Retinal pigment epithelial cell (primary cell): Measurements from ENCODE around the gene TMEM63A.
"Not testable (repeated sequence)": the region's sequence is repeated elsewhere in the genome, so short reads cannot be mapped to it uniquely, and the experiment has no call there.

Experiments used
- DNase-seq: peaks from one replicate; pipeline ENCODE4 v3.0.0-alpha.2; 2010; ENCODE audit warnings: low read depth
- H3K4me3 ChIP-seq: 2 replicates; pipeline ENCODE4 v1.5.1; 2011; ENCODE audit warnings: mild to moderate bottlenecking, low read length, control low read depth, moderate library complexity
- TF ChIP-seq, protein P1 (sequence below): conservative IDR thresholded peaks from 2 replicates; pipeline ENCODE4 v1.5.1; 2011; ENCODE audit warnings: low read depth, low read length, control low read depth, inconsistent platforms

Gene TMEM63A

GRCh38 chr1:225888898-225889601 lies 6.9 kb upstream of the TMEM63A start, which contains the start of gene LEFTY1:
Gene LEFTY1 (minus strand): TSS chr1:225889146. CDS start chr1:225889066, 80 bp downstream.
- TF ChIP-seq, protein P1, sequence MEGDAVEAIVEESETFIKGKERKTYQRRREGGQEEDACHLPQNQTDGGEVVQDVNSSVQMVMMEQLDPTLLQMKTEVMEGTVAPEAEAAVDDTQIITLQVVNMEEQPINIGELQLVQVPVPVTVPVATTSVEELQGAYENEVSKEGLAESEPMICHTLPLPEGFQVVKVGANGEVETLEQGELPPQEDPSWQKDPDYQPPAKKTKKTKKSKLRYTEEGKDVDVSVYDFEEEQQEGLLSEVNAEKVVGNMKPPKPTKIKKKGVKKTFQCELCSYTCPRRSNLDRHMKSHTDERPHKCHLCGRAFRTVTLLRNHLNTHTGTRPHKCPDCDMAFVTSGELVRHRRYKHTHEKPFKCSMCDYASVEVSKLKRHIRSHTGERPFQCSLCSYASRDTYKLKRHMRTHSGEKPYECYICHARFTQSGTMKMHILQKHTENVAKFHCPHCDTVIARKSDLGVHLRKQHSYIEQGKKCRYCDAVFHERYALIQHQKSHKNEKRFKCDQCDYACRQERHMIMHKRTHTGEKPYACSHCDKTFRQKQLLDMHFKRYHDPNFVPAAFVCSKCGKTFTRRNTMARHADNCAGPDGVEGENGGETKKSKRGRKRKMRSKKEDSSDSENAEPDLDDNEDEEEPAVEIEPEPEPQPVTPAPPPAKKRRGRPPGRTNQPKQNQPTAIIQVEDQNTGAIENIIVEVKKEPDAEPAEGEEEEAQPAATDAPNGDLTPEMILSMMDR = no peak
- no peak within 1 kb of the TSS for H3K4me3 ChIP-seq
- no peak for DNase-seq

GRCh38 chr1:225888289-225888897 lies 6.2 kb upstream of the TMEM63A start:
- DNase-seq = no peak
- no peak overlapping the region for H3K4me3 ChIP-seq
- TF ChIP-seq, protein P1 = no peak

DNA sequence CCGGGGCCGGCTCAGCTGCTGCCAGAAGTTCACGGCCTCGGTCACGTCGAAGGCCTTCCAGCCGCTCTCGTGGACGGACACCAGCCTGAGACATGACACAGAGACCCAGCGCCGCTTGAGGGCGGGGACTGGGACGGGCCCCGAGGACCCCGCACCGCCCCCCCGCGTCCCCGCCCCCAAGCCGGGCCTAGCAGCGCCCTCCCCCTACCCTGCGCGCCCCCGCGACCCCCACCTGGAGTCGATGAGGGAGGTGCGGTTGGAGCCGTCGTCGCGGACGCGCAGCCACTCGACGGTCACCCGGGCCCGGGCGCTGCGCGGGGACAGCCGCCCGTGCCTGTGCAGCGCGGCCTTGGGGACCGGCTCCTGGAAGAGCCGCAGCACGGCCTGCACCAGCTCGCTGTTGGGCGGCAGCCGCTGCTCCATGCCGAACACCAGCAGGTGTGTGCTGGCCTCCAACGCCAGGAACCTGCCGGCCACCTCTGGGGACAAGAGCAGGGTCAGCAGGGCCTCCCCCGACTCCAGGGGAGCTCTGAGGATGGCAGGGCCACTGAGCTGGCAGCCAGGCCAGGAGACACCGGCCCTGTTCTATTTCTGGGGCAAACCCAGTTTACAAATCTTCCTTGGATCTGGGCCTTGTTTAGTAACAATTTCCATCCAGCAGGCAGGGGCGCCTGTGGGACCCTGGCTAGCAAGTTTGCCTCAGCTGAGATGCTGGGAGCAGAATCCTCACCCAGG lies 5.5 kb upstream of the TMEM63A start:
- H3K4me3 ChIP-seq, DNase-seq: not testable (repeated sequence)

- DNase-seq = no peak
These were observed 4.8 kb upstream of the TMEM63A start for GRCh38 chr1:225887030-225887314.

DNA sequence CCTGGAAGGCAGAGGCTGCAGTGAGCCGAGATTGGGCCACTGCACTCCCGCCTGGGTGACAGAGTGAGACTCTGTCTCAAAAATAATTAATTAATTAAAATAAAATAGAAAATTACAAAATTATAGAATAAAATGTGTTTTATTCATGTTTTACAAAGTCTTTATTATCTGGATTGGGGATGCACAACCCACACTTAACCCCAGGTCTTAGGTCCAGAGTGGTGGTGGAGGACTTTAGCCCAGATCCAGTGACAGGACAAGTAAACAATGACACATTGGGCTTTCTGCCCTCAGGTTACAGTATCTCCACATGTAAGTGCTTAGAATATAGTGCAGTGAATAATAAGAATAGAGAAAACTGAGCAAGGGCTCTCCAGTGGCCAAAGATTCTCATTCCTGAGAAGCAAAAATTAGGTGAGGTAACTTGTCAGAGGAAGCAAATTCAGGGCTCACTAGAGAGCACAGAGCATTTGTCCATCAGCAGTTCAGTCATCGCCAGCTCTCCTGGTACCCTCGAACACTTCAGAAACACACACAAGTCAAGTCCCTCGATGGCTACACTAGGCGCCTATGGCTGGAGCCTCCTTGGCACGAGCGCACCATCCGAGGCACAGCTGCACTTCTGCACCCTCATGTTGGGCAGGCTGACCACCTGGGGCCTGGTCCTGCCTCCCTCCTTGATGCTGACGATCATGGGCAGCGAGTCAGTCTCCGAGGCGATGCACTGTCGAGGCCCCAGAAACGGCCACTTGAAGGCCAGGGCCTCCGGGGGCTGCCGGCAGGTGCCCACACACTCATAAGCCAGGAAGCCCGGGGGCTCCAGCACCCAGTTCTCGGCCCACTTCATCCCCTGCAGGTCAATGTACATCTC lies 4.2 kb upstream of the TMEM63A start:
- TF ChIP-seq, protein P1 = no peak
- no peak overlapping the region for H3K4me3 ChIP-seq
- DNase-seq = no peak

More at GRCh38 chr1:225887030-225887314, 4.8 kb upstream of the TMEM63A start:
- TF ChIP-seq, protein P1 = no peak
- no peak overlapping the region for H3K4me3 ChIP-seq

DNA sequence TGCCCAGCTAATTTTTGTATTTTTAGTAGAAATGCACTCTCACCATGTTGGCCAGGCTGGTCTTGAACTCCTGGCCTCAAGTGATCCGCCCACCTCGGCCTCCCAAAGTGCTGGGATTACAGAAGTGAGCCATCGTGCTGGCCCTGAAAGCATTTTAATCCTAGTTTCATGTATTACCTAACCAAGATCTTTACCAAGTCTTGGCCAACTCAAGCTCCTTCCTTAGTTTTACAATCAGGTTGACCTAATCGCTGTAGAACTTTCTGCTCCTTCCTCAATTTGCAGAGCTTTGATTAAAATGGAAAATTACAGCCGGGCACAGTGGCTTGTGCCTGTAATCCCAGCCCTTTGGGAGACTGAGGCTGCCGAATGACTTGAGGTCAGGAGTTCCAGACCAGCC lies 3.2 kb upstream of the TMEM63A start:
- TF ChIP-seq, protein P1 = no peak
- DNase-seq = no peak
- H3K4me3 ChIP-seq = no peak overlapping the region
